ENCODE measurements around the gene RASAL2.

- TF ChIP-seq CTCF (conservative IDR thresholded peaks at IDR 0.05; ENCODE audit: low read depth, low read length) (no peak), CHD1 (IDR thresholded peaks at IDR 0.05; ENCODE audit: low read depth, low read length) (no peak), POLR2A (IDR thresholded peaks at IDR 0.05; ENCODE audit: low read depth, low read length) (no peak)
Observed at GRCh38 chr1:178371235-178371634, 277.3 kb downstream of the RASAL2 start.
